AG08395 (cell line): Measurements from ENCODE around the gene SLC41A3.

Experiments used
- DNase-seq: peaks from one replicate; pipeline ENCODE4 v3.0.0; 2012; ENCODE audit warnings: mixed read lengths, low spot score

The SLC41A3 gene

DNA sequence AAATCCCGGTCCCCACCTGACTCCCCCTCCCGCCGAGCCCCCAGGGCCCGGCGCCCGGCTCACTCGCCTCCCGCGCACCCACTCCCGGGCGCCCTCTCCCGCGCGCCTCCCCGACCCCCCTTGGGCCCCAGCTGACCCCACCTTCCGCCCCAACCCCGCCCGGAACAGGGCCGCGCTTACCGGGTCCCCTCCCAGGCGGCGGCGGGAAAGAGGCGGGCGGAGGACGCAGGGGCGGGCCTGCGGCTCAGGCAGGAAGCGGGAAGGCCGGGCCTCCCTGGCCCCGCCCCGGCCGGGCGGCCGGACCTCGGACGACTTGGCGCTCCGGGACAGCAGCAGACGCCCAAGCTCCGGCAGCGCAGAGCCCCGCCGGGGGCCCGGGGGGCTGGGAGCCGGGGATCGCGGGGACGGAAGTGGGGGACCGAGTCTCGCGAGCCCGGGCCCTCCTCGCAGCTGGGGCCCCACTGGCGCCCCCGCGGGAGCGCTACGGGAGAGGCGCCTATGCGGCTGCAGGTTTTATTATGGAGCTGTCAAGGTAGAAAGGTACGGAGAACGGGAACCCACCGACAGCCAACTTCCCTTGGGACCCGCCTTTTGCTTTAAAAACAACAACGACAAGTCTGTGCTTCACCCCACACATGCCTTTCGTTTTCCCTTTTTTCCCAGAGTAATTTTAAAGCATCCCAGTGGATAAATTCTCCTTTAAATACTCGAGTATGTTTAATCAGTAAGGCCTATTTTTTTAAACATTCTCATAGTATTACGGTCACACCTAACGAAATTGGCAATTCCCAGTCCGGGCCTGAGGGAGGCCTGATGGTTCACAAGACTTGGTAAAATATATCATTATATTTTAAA lies at the start of gene SLC41A3:
TSS of gene SLC41A3 (minus strand) at position 212 of the 855 bp plus-strand sequence. CDS start 15,905 bp downstream, outside the sequence.
- peak; percentile 91 for DNase-seq

DNA sequence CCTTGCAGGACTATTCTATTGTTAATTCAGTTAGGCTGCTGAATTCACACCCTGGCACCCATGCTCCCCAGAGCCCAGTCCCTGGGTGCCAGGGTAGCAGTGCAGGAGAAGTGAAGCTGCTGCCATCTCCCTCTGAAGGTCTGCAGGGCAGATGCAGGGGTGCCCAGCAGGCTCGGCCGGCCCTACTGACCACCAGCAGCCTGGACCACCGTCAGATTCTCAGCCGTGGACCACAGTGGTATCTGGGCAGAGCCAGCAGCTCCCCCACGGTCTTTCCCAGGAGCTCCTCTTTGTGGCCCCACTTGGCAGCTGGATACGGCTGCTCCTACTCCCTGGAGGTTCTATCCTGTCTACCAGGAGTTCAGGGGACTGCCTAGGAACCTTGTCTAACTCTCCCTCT lies 49.7 kb upstream of the SLC41A3 start:
- DNase-seq = no peak

DNA sequence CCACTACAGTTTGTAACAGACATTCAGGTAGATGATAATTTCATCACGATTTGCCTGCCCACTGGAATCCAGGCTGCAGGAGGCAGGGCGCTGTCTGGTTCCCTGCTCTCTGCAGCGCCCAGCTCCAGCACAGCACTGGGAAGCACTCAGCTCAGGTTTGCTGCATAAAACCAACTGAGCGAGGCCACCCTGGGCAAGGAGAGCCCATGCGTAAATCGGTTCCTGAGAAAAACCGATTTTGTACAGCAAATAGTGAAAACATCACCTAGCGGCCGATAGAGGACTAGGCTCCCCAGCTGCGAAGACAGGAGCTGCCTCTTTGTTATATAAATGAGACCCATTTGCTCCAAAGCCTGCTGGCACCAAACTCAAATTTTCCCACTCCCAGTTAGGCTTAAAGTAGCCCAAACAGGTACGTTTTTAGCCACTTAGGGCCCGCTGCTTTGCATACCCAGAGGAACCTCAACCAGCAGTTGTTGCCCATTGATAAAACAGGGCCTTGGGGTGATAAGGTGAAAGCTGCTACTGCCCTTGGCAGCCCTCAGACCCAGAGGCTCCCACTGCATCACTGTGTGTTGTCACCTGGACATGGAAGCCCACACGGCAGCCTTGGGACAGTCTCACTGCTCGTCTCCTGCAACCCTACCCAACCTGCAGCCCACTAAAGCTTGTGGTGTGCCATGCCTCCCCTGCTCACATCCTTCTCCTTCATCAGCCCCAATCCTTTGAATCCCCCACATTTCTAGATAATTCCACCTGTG lies 49.0 kb upstream of the SLC41A3 start:
- no peak for DNase-seq

DNA sequence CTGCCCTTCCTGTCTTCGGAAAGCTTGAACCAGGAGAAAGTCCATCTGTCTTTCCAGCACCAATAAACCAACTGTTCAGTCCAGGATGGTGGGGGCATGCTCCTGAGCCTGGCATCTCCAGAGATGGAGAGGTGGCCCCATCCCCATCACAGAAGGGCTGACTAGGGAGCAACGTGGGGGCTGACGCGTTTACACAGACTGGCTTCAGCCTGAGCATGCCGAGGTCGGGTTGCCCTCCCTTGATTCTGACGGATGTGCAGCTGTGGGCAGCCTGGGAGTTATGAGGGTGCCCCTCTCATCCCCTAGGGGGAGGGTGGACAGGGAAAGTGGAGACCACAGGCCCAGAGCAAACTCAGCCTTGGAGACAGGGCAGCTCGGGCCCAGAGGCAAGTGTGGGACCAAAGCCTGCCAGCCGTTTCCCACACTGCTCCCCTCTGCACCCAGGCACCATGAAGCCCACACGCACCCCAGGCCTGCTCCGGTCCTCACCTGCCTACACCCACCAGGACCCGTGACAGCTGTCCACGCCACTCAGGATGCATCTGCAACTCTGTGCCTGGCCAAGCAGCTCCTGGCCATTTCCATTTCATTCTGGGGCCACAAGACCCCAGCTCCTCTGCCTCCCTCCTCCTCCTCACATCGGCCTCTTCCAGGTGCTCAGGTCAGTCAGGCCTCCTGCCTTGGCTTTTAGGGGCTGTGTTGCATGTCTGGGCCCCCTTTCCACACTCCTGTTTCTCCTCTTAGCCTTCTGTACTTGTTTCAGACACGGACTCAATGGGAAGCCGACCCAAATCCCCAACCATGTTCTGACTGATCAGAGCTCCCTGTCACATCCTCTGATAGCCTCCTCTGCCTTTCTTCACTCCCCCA lies 48.2 kb upstream of the SLC41A3 start:
- DNase-seq = no peak

DNA sequence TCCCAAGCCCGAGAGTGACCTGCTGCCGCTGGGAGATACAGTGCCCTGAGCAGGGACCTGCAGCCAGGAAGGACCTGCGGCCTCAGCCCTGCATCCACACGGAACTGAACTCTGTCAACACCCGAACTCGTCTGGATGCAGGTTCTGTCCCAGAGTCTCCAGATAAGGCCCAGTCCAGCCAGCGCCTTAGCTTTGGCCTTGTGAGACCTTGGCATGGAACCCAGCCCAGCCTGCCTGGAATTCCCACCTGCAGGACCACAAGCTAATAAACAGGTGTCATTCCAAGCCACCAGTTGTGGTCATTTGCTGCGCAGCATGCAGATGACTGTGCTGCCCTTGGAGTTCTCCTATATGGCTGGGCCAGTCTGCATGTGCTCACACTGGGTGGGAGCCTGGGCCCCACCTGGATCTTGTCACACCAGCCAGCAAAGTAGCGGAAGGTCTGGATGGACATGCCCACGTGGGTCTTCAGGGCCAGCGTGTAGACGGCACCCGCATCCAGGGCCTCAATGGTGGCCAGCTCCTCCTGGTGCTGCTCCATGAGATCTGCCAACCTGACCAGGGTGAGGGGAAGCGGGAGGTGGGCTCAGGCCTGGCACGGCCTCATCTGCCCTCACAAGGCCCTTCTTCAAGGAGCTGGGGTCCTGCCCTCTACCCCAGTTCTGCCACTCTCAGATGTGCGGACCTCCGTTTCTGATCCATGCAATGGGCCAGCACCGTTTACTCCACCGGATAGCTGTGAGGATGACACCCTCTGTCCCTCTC lies 47.2 kb upstream of the SLC41A3 start:
- no peak for DNase-seq

DNA sequence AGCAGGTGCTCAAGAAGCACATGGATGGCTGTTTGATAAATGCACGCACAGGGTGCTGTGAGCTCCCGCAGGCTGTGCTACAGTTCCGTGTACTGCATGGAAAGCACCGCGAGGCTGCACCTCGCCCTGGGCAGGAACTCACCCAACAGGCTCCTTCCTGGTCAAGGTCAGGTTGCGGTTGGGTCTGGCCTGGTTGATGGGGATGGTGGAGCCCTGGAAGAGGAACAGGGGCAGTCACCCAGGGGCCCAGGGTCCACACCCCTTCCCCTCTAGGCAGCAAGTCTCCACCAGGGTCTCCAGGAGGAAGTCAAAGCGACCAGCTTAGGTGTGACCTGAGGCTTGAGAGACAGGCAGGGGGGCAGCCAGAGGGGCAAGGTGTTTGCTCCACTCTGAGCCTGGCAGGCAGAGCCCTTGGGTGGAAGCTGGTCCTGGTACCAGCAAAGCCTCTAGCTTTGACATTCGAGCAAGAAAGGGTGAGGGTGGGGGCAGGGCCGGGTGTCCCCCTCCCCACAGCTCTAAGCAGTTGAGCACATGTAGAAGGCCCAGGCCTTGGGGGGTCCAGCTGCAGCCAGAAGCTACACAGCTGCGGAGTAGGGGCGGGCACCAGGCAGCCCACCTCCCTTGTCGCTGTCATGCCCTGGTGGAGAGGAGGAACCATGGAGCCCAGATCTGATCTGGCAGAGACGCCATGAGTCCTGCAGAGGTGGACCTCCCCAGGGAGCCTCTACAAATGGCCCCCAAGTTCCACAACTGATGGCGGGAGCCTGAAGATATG lies 46.3 kb upstream of the SLC41A3 start:
- DNase-seq = no peak

DNA sequence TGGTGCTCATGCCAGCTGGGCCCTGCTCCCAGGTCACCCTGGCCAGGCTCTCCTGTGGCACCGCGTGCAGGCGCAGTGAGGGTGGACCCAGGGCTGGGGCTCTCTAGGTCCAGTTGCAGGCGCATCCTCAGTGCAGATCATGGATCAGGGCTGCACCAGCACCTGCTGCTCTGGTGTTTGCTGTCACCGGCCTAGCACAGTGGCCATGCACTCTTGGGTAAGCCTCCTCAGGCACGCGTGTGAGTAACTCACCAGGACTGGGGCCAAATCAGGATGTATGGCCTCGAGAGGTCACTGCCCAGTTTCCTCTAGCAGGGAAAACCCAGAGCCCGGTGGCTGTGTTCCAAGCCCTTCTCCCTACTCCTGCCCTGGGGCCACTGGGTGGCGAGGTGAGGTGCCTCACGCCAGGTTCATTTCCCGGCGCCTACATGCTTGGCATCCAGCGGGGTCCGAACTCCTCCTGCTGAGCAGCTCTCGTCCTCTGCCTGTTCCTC lies 45.5 kb upstream of the SLC41A3 start:
- no peak for DNase-seq

DNA sequence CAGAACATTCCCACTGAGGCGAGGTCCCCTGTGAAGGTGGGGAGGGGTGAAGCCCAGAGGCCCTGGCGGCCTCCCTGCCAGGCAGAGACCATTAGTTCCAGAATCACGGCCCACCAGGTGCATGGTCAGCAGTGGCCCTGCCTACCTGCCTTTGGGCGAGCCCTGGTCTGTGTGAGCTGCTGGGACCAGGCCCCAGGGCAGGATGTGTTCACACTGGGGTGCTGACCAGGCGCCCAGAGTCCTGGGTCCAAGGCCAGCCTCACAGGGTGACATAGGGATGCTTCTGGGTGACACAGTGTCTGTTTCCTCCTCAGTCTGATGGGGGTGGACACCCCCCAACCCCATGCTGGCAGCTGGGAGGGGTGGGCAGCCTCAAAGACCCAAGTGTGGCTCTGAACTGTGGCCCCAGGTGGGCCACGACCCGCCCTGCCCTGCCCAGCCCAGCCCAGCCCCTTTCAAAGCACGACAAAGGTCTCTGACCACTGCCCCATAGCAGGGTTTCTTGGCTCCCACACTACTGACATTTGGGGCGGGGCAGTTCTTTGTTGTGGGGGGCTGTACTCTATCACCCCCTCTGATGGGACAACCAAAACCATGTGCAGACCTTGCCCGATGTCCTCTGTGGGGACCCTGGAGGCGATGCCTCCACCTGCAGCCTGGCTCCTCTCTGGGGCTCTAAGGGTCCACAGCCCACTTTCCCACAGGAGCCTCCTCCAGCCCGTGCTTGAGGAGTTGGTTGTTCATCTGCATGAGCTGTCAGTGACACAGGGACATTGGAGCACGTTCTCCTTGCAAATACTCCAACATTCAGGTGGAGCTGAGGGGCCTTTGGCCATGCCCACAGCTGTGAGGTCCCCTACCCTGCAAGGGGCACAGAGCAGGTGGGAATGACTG lies 44.8 kb upstream of the SLC41A3 start:
- DNase-seq = no peak

DNA sequence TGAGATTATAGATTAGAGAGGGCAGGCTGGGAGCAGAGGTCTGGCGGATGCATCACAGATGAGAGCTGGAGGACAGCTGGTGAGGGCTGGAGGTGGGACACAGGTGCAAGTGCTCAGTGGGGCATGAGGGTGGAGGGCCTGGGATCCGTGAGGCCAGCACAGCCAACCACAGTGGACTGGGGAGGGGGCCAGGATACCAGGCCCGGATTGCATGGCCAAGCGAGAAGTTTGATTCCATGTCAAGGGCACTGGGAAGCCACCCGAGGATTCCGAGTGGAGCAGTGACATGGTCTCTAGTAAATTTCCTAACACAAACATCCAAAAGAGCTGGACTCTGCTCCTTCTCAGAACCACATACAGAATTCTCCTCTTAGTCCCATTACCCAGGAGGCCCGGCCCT lies 44.0 kb upstream of the SLC41A3 start:
- DNase-seq = no peak

DNA sequence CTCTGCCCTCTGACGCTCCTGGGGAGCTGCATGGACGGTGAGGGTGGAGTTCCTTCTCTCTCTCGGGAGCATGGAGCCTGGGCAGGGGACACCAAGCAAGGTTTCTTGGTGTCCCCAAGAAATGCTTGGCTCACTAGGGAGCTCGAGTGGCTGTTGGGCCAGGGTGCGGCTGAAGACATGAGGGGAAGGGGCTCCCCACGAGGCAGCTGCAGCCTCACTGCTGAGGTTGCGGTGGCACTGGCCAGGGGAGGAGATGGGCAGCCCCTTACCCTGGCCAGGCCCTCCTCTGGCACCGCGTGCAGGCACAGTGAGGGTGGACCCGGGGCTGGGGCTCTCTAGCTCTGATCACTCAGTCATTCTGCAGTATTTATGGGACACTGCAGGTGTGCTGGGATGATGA lies 43.5 kb upstream of the SLC41A3 start:
- no peak for DNase-seq

DNA sequence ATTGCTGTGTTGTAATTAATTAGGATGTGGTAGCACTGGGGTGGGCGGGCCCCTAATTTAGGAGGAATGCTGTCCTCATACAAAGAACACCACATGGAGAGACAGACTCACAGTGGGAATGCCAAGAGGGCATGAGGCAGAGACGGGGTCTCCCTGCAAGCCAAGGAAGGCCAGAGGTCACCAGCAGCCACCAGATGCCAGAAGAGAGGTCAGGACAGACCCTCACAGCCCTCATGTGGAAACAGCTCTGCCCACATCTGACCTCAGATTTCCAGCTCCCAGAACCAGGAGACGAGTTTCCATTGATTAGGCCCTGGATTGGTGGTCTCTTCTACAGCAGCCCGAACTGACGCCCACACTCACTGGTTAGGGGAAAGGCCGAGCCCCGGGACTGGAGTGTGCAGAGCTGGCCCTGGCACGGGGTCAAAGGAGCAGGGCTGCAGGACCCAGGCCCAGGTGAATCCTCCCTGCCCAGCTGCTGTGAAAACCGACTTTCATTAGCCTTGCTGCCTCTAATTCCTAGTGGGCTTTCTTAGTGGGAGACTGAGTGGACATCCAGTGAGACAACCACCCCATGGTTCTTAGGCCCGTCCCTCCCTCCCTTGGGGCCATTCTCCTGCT lies 43.0 kb upstream of the SLC41A3 start:
- DNase-seq = no peak

DNA sequence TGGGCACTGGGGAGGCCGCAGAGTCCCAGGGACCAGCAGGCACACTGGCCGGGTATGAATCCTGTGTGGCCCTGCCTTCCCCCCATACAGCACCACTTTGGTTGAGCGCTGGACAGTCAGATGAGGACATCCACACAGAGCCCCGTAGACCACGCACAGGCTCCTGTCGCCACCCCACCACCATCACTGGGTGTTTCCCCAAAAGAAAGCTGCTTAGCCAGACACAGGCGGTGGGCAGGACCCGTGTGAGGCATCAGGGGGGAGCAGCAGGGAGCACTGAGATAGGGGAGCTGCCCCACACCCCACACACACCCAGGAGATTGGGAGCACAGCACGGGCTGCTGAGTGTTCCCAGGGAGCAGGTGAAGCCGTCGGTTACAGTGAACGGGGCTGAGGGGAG lies 42.4 kb upstream of the SLC41A3 start:
- DNase-seq = no peak

DNA sequence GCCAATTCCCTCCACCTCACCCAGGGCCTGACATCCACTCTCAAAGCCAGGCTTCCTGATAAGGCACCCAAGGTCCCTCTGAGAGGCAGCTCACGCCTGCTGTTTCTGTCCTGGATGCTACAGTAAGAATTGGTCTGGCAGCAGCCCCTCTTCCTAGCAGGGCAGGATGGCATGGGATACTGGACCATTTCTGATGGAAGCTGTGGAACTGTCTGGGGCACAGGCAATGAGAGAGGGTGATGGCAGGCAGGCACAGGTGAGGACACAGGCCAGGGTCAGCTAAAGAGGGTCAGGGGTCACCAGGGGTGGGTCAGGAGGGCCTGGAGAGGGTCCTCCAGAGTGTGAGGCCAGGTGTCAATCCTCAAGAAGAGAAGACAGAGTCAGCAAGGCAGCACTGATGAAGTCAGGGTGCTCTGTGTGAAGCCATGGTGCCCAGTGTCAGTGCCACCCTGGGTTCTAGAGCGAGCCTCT lies 41.9 kb upstream of the SLC41A3 start:
- DNase-seq = no peak

DNA sequence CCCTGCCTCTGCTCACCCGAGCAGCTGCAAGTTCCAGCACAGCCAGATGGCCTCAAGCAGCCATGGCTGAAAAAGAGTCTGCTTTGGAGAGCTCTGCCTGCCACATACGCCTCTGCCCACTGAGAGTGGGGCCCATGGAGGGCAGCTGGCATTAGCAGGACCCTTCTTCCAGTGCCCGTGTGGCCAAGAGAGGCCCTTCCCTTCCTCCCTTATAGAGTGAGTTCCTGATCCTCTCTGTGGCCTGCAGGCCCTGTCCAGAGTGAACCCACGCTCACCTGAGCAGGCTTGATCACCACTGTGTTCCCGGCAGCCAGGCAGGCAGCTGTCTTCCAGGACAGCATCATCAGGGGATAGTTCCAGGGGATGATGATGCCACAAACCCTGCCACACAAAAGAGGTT lies 41.4 kb upstream of the SLC41A3 start:
- DNase-seq = no peak

DNA sequence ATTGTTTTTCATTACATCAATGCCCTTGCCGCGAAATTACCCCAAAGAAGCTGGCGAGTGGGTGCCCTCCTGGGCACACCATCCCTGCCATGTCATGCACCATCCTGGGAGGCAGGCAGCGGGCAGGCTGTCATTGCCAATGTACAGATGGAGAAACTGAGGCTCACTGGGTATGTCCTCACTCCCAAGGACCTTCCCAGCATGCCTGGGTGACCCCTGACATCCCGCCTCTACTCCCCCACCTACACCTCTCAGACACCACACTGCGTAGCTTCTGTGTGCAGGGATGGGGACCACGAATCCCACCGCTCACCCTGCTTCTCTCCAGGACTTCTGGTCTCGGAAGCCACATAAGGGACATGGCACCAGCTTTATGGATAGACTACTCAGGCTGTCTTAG lies 41.0 kb upstream of the SLC41A3 start:
- no peak for DNase-seq

DNA sequence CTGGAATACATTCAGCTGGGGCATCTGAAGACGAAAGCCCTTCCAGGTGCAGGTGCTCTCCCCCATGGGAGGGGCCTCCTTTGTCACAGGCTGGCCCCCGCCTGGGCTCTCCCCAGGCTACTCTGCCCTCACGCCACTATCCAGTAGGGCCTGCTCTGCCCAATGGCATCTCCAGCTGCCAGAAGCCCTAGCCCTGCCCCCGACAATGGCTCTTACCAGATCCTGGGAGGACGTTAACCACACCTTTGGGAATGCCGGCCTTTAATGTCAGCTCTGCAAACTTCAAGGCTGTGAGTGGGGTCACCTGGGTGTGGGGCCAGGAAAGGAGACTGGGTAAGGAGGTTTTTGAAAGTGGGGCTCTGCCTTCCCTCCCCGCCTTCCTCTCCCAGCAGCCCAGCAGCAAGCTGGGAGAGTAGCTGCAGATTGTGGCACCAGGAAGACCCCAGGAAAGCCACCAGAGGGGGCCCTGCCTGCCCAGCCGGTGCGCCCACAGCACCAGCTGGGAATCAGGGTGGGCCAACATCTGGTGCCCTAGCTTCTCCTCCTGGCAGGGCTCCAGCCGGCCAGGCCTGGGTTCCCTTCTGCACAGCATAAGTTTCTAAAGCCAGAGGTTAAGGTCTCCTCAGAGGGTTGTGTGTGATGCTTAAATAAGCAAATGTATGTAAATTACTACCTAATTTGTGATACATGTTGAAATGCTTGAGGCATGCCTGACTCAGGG lies 40.4 kb upstream of the SLC41A3 start:
- DNase-seq = no peak

DNA sequence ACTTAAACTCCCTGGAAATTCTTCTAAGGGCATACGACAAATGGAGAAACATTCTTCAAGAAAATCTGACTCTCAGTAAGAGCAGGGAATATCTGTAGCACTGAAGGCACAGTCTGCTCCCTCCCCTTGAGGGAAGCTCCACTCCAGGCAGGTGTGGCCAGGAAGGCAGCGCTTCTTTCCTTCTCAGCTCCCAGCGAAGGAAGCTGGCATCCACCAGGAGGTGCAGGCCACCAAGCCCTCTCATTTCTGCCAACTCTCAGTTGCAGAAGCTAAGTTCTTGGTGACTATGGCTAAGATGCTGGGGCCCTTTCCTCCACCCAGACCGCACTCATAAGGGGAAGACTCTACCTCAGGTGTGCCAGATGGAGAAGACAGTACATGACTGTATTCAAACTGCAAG lies 37.7 kb upstream of the SLC41A3 start:
- DNase-seq = no peak

DNA sequence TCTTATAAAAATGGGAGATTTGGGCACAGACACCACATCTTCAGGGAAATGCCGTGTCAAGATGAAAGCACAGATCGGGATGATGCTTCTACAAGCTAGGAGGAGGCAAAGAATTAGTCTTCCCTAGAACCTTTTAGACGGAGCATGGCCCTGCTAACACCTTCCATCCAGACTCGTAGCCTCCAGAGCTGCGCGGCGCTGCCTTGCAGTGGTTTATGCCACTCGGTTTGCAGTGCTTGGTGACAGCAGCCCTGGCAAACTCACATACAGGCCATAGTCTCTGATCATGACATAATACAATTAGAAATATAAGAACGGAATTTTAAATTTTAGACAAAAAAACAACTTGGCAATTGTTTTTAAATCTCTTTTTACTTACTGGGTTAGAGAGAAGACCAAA lies 37.1 kb upstream of the SLC41A3 start:
- DNase-seq = no peak
